ENCODE data around the gene SLC32A1. TPM values are rescaled to one million over a fixed set of nuclear protein-coding genes. Genes with fewer than 3 reads are reported as not detected.

SLC32A1 gene
- total and polyA plus RNA-seq, 2 donors (not counting 3 experiments of a cell fraction or from before 2014, with no cell fraction given) = 0.04 TPM; not detected in 1

DNA sequence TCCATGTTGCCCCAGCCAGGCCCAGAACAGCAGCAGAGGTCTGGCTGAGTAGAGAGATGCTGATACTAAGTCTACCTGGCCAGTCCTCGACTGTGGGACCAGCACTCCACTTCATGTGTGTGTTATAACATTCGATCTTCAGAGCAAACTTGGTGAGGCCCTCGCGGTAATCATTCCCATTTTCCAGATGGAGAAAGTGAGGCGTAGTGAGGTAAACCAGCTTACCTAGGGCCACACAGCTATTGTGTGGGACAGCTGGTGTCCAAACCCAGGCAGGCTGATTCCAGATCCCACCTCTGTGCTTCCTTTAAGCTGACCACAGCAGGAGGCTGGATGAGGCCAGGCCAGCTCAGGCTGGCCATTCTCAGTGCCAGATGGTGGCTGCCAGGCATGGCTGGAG is 47.7 kb upstream of the SLC32A1 start:
- TF ChIP-seq FOS (IDR thresholded peaks at IDR 0.05; ENCODE audit: borderline replicate concordance, insufficient read depth, low read length) (no peak), EZH2 (IDR thresholded peaks at IDR 0.05; ENCODE audit: borderline replicate concordance, low read depth, low read length, severe bottlenecking) (no peak), POLR2AphosphoS5 (IDR thresholded peaks at IDR 0.05; ENCODE audit: insufficient read depth, low read depth, low read length) (no peak), POLR2A (IDR thresholded peaks at IDR 0.05; ENCODE audit: low read depth, low read length) (no peak), GATA2 (IDR thresholded peaks at IDR 0.05; ENCODE audit: insufficient read depth, insufficient read length, low read depth, low read length) (no peak), MYC (IDR thresholded peaks at IDR 0.05; ENCODE audit: low read depth, low read length) (no peak), JUN (IDR thresholded peaks at IDR 0.05; ENCODE audit: borderline replicate concordance, insufficient read depth, insufficient read length, low read depth) (no peak)
- TF ChIP-seq, protein P1, sequence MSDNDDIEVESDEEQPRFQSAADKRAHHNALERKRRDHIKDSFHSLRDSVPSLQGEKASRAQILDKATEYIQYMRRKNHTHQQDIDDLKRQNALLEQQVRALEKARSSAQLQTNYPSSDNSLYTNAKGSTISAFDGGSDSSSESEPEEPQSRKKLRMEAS (IDR thresholded peaks at IDR 0.05; ENCODE audit: insufficient read depth, insufficient read length) = no peak
- TF ChIP-seq, protein P2, sequence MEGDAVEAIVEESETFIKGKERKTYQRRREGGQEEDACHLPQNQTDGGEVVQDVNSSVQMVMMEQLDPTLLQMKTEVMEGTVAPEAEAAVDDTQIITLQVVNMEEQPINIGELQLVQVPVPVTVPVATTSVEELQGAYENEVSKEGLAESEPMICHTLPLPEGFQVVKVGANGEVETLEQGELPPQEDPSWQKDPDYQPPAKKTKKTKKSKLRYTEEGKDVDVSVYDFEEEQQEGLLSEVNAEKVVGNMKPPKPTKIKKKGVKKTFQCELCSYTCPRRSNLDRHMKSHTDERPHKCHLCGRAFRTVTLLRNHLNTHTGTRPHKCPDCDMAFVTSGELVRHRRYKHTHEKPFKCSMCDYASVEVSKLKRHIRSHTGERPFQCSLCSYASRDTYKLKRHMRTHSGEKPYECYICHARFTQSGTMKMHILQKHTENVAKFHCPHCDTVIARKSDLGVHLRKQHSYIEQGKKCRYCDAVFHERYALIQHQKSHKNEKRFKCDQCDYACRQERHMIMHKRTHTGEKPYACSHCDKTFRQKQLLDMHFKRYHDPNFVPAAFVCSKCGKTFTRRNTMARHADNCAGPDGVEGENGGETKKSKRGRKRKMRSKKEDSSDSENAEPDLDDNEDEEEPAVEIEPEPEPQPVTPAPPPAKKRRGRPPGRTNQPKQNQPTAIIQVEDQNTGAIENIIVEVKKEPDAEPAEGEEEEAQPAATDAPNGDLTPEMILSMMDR (IDR thresholded peaks at IDR 0.05; ENCODE audit: extremely low read depth in 1 of 2, insufficient read depth in 1 of 2, low read depth in 1 of 2, low read length in 2 of 2) = no peak
- no peaks in the 10 kb centered on the region for H3K36me3 ChIP-seq (ENCODE audit: control insufficient read depth in 2 of 2, extremely low read depth in 1 of 2, insufficient read depth in 2 of 2, low read length in 2 of 2)
- FAIRE-seq = no peak

More for the DNA sequence above, 47.7 kb upstream of the SLC32A1 start:
- no peaks in the 10 kb centered on the region for H3K27me3 ChIP-seq (ENCODE audit: control insufficient read depth in 2 of 2, insufficient read depth in 2 of 2, low read length in 2 of 2)
- no TSS peak for BruUV-seq (replicated peaks)
- no peak overlapping the region for H3K4me2 ChIP-seq (ENCODE audit: insufficient read depth, low read length)
- no peak overlapping the region for H2AFZ ChIP-seq (ENCODE audit: low read depth, low read length)
- POLR2A ChIA-PET = no interaction called here
- CTCF ChIA-PET = no interaction called here
- H3K9ac ChIP-seq (replicated peaks; ENCODE audit: extremely low read depth, insufficient read depth, low read length) = no peak overlapping the region
- H3K27ac ChIP-seq (ENCODE audit: insufficient read depth, low read depth, low read length) = no peak overlapping the region
- no peaks in the 10 kb centered on the region for H4K20me1 ChIP-seq (replicated peaks; ENCODE audit: control insufficient read depth, extremely low read depth, insufficient read depth, low read length)
- intact Hi-C loops (cut with micrococcal nuclease) = no loop called here
- no peaks in the 10 kb centered on the region for H3K9me3 ChIP-seq (replicated peaks; ENCODE audit: control insufficient read depth, insufficient read depth, low read length)
- no peak for DNase-seq (ENCODE audit: low read depth, low spot score)
- no peaks in the 10 kb centered on the region for H3K9me1 ChIP-seq (replicated peaks; ENCODE audit: control insufficient read depth, extremely low read depth, insufficient read depth, low read length)
- no peaks in the 10 kb centered on the region for H3K79me2 ChIP-seq (ENCODE audit: control insufficient read depth, insufficient read depth, low read length)
- peaks cover 11% of the 10 kb centered on the region for H3K4me1 ChIP-seq (ENCODE audit: control insufficient read depth, extremely low read depth, insufficient read depth, low read length)
- no peak overlapping the region for H3K4me3 ChIP-seq (replicated peaks in 1 of 3; ENCODE audit: insufficient read depth in 1 of 3, low read depth in 1 of 3, low read length in 3 of 3)
- dilution Hi-C loops (cut with MboI; ENCODE audit: extremely low pct_ligation_motif_present, low sequenced_read_pairs) = no loop called here

Data from endothelial cell of umbilical vein (primary cell).